ENCODE results near the gene SERTAD2.

The SERTAD2 gene

DNA sequence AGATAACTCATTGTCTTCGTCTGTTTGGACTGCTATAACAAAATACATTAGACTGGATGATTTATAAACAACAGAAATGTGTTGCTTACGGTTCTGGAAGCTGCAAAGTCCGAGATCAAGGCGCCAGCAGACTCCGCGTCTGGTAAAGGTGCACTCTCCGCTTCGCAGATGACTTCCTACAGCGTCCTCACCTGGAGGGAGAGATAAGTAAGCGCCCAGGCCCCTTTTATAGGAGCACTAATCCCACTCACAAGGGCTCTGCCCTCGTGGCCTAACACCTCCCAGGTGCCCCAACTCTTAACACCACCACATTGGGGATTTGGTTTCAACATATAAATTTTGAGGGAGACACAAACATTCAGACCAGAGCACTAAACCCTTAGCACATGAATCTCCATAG lies 51.3 kb downstream of the SERTAD2 start:
- no peaks in the 10 kb centered on the region for H3K27me3 ChIP-seq (ENCODE audit: insufficient read depth, low read length, poor library complexity, severe bottlenecking)
- no peaks in the 10 kb centered on the region for H3K9me3 ChIP-seq (ENCODE audit: insufficient read depth, low read depth, low read length)
- H3K4me1 ChIP-seq (ENCODE audit: insufficient read depth, low read length, poor library complexity, severe bottlenecking), result peaks cover 3% of the 10 kb centered on the region
- no peaks in the 10 kb centered on the region for H3K9me2 ChIP-seq (replicated peaks; ENCODE audit: low read depth, low read length)
- no peak for TF ChIP-seq EZH2phosphoT487 (IDR thresholded peaks at IDR 0.05; ENCODE audit: borderline replicate concordance)
- TF ChIP-seq, protein P1, sequence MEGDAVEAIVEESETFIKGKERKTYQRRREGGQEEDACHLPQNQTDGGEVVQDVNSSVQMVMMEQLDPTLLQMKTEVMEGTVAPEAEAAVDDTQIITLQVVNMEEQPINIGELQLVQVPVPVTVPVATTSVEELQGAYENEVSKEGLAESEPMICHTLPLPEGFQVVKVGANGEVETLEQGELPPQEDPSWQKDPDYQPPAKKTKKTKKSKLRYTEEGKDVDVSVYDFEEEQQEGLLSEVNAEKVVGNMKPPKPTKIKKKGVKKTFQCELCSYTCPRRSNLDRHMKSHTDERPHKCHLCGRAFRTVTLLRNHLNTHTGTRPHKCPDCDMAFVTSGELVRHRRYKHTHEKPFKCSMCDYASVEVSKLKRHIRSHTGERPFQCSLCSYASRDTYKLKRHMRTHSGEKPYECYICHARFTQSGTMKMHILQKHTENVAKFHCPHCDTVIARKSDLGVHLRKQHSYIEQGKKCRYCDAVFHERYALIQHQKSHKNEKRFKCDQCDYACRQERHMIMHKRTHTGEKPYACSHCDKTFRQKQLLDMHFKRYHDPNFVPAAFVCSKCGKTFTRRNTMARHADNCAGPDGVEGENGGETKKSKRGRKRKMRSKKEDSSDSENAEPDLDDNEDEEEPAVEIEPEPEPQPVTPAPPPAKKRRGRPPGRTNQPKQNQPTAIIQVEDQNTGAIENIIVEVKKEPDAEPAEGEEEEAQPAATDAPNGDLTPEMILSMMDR (conservative IDR thresholded peaks at IDR 0.05; ENCODE audit: low read length), result no peak
- no peaks in the 10 kb centered on the region for H3F3A ChIP-seq (ENCODE audit: low read depth)
- no peak overlapping the region for H2AFZ ChIP-seq (ENCODE audit: low read length)
- no peak overlapping the region for H3K9ac ChIP-seq (ENCODE audit: low read depth, low read length, poor library complexity, severe bottlenecking)
- H3K4me3 ChIP-seq (ENCODE audit: low read length, poor library complexity, severe bottlenecking), result no peak overlapping the region
- H3K4me2 ChIP-seq (ENCODE audit: low read depth, low read length, poor library complexity, severe bottlenecking), result no peak overlapping the region
- H3K36me3 ChIP-seq (ENCODE audit: insufficient read depth, low read length), result no peaks in the 10 kb centered on the region
- H3K79me2 ChIP-seq (ENCODE audit: insufficient read depth, low read length), result no peaks in the 10 kb centered on the region
- H4K20me1 ChIP-seq (ENCODE audit: insufficient read depth, low read length, poor library complexity, severe bottlenecking), result no peaks in the 10 kb centered on the region

DNA sequence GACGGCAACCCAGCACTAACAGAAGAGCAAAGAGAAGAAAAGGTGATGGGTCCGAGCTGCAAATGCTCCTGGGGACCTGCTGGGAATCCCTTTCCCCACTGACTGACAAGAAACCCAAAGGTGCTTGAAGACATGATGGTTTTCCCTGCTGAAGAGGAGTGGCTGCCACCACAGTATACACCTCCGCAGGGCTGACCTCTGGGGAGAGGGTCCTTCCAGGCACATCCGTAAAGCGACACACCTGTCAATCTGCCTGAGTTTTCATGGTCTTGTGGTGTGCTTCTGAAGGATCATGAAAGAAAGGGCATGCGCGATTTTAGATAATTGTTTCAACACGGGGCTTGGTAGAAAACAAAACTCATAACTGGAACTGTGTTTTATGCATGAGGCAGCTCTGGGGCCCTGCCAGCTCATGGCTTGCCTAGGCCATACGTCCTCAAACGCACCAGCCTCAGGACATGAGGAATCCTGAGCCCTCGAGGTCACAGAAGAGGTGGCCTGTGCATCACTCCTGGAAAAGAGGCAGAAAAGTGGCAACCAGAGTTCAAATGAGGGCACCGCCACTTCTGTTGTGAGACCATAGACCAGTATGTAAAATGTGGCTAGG lies 51.8 kb downstream of the SERTAD2 start:
- no peak overlapping the region for H3K9ac ChIP-seq (ENCODE audit: low read depth, low read length, poor library complexity, severe bottlenecking)
- no peaks in the 10 kb centered on the region for H3F3A ChIP-seq (ENCODE audit: low read depth)
- TF ChIP-seq EZH2phosphoT487 (IDR thresholded peaks at IDR 0.05; ENCODE audit: borderline replicate concordance), result no peak
- TF ChIP-seq, protein P1 (conservative IDR thresholded peaks at IDR 0.05; ENCODE audit: low read length), result no peak
- H2AFZ ChIP-seq (ENCODE audit: low read length), result no peak overlapping the region
- no peaks in the 10 kb centered on the region for H3K4me1 ChIP-seq (ENCODE audit: insufficient read depth, low read length, poor library complexity, severe bottlenecking)
- no peak overlapping the region for H3K4me3 ChIP-seq (ENCODE audit: low read length, poor library complexity, severe bottlenecking)
- no peaks in the 10 kb centered on the region for H3K27me3 ChIP-seq (ENCODE audit: insufficient read depth, low read length, poor library complexity, severe bottlenecking)
- no peaks in the 10 kb centered on the region for H3K9me3 ChIP-seq (ENCODE audit: insufficient read depth, low read depth, low read length)
- no peaks in the 10 kb centered on the region for H3K9me2 ChIP-seq (replicated peaks; ENCODE audit: low read depth, low read length)
- H3K36me3 ChIP-seq (ENCODE audit: insufficient read depth, low read length), result no peaks in the 10 kb centered on the region
- no peak overlapping the region for H3K4me2 ChIP-seq (ENCODE audit: low read depth, low read length, poor library complexity, severe bottlenecking)
- no peaks in the 10 kb centered on the region for H4K20me1 ChIP-seq (ENCODE audit: insufficient read depth, low read length, poor library complexity, severe bottlenecking)
- H3K79me2 ChIP-seq (ENCODE audit: insufficient read depth, low read length), result no peaks in the 10 kb centered on the region

DNA sequence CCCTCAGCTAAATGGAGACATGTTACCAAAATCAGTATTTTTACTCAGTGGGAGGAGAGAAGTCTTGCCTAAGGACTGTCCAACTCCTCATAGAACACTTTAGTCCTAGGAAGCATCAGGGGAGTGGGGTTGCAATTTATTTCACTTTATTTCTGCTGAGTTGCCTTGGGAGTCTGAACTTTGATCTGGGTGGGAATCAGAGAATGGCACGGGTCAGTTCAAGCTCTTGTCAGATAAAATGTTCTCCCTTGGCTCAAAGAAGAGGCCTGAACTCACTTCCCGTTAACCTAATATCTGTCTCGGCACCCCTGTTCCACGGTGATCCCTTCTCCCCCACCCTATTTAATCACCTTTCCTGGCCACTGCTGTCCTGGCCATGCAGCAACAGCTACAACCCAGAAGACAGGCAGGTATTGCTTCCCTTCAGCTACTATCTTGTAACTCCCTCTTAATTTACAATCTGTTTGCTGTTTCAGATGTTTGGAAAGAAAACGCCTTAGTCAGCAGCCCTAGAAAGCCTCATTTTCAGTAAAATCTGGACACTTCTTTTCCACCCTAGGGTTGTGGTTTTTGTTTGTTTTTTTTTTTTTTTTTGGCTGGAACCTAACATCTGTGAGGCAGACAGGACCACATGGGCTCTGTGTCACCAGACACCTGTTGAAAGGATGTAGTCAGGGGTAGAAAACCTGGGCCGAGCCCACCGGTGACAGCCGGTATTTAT lies 52.5 kb downstream of the SERTAD2 start:
- no peak overlapping the region for H2AFZ ChIP-seq (ENCODE audit: low read length)
- no peak overlapping the region for H3K4me2 ChIP-seq (ENCODE audit: low read depth, low read length, poor library complexity, severe bottlenecking)
- H3K4me3 ChIP-seq (ENCODE audit: low read length, poor library complexity, severe bottlenecking), result no peak overlapping the region
- H3K27me3 ChIP-seq (ENCODE audit: insufficient read depth, low read length, poor library complexity, severe bottlenecking), result no peaks in the 10 kb centered on the region
- H3K4me1 ChIP-seq (ENCODE audit: insufficient read depth, low read length, poor library complexity, severe bottlenecking), result no peaks in the 10 kb centered on the region
- no peaks in the 10 kb centered on the region for H3F3A ChIP-seq (ENCODE audit: low read depth)
- no peak for TF ChIP-seq EZH2phosphoT487 (IDR thresholded peaks at IDR 0.05; ENCODE audit: borderline replicate concordance)
- TF ChIP-seq, protein P1 (conservative IDR thresholded peaks at IDR 0.05; ENCODE audit: low read length), result no peak
- H3K36me3 ChIP-seq (ENCODE audit: insufficient read depth, low read length), result no peaks in the 10 kb centered on the region
- H3K79me2 ChIP-seq (ENCODE audit: insufficient read depth, low read length), result no peaks in the 10 kb centered on the region
- no peaks in the 10 kb centered on the region for H3K9me2 ChIP-seq (replicated peaks; ENCODE audit: low read depth, low read length)
- H3K9ac ChIP-seq (ENCODE audit: low read depth, low read length, poor library complexity, severe bottlenecking), result no peak overlapping the region
- no peaks in the 10 kb centered on the region for H4K20me1 ChIP-seq (ENCODE audit: insufficient read depth, low read length, poor library complexity, severe bottlenecking)
- no peaks in the 10 kb centered on the region for H3K9me3 ChIP-seq (ENCODE audit: insufficient read depth, low read depth, low read length)

Data from Loucy (cell line).